Osteoblast (primary cell): ENCODE measurements around the gene KIF26B. TPM values are rescaled to one million over a fixed set of nuclear protein-coding genes. Genes with fewer than 3 reads are reported as not detected.
A peak's percentile ranks its signal among the peaks of the same experiment; 100 is the strongest.

Experiments
- DNase-seq: peaks from one replicate; pipeline ENCODE4 v3.0.0; 2011; ENCODE audit warnings: low spot score, mixed read lengths; ENCODE audit not compliant: insufficient read length; ENCODE audit errors: missing footprints
- H2AFZ ChIP-seq: 2 replicates; pipeline ENCODE4 v1.6.0; 2011; ENCODE audit warnings: mild to moderate bottlenecking, low read length
- H3K27ac ChIP-seq: 2 replicates; pipeline ENCODE4 v1.5.1; 2011; ENCODE audit warnings: mild to moderate bottlenecking, low read depth, low read length, moderate library complexity
- H3K27me3 ChIP-seq: 2 replicates; pipeline ENCODE4 v1.6.0; 2012; ENCODE audit warnings: mild to moderate bottlenecking, control low read depth, inconsistent platforms, low read length, moderate library complexity; ENCODE audit not compliant: insufficient read depth
- H3K36me3 ChIP-seq: 2 replicates; pipeline ENCODE4 v1.5.1; 2011; ENCODE audit warnings: mild to moderate bottlenecking, low read length, control low read depth, moderate library complexity; ENCODE audit not compliant: insufficient read depth
- H3K4me1 ChIP-seq: 2 replicates; pipeline ENCODE4 v1.5.1; 2011; ENCODE audit warnings: mild to moderate bottlenecking, low read length, control low read depth, moderate library complexity; ENCODE audit not compliant: insufficient read depth
- H3K4me2 ChIP-seq: 2 replicates; pipeline ENCODE4 v1.6.0; 2011; ENCODE audit warnings: mild to moderate bottlenecking, low read length; ENCODE audit not compliant: insufficient read depth
- H3K4me3 ChIP-seq: fragments of 200-600 bp; sonication (generic); 3 replicates; pipeline ENCODE4 v1.5.1; 2012; ENCODE audit warnings: mild to moderate bottlenecking, low read length, inconsistent platforms; ENCODE audit not compliant: insufficient read depth
- H3K79me2 ChIP-seq: 2 replicates; pipeline ENCODE4 v1.6.0; 2012; ENCODE audit warnings: mild to moderate bottlenecking, low read length, control low read depth, inconsistent platforms; ENCODE audit not compliant: insufficient read depth
- H3K9me3 ChIP-seq: 2 replicates; pipeline ENCODE4 v1.5.1; 2011; ENCODE audit warnings: low read depth, low read length, control low read depth
- H4K20me1 ChIP-seq: 2 replicates; pipeline ENCODE4 v1.6.0; 2012; ENCODE audit warnings: mild to moderate bottlenecking, low read length, control low read depth; ENCODE audit not compliant: insufficient read depth
- total RNA-seq: library from RNA; depleted of rRNA; stranded (reverse); fragments of >200 nt; gene quantifications from 2 replicates; pipeline ENCODE4 v1.2.3, GENCODE V29; 2012
- TF ChIP-seq, protein P1 (sequence below): IDR thresholded peaks from 2 replicates; pipeline ENCODE4 v1.5.1; 2011; ENCODE audit warnings: mild to moderate bottlenecking, low read depth, low read length, moderate library complexity; ENCODE audit errors: extremely low read depth

The KIF26B gene
- total RNA-seq, 1 donor, result 22.1 TPM

DNA sequence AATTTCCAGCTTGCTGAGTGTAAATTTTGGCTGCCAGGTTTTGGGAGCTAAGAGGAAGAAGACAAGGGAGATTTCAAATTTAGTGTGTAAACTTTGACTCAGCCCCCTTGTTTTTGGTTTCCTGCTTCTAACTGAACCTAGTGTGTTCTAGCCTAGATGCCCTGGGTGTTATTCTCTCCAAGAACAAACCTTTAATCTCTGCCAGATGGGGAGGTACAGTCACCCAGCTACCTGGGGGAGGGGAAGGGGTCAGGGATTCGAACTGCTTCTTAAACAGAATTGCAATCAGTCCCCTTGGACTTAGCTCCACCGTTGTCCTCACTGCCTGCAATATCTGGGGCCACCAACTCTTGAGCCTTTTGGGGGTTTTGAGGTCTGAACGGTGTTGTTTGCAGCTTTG, 238.9 kb downstream of the KIF26B start:
- no peak overlapping the region for H2AFZ ChIP-seq
- H3K9me3 ChIP-seq, result no peaks in the 10 kb centered on the region
- H4K20me1 ChIP-seq, result no peaks in the 10 kb centered on the region

DNA sequence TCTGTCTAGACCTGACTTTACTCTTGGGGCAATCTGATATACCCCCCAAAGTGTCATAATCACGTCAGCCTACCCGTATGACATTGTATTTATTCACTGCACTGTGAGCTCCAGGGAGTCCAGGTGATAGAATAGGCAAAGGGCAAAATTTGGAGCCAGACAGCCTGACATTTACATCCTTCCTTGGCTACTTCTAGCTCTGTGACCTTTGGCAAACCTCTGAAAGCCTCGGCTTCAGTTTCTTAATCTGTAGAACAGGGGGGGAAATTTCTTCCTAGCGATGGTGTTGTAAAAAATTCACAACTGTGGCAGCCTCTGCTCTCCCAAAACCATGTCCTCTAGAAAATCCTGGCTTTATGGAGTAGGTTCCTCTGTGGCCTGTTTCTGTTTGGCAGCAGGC, 240.9 kb downstream of the KIF26B start:
- DNase-seq, result no peak
- Histone ChIP-seq H3K27me3 (no peaks in the 10 kb centered on the region), H3K27ac (no peak overlapping the region), H3K36me3 (no peaks in the 10 kb centered on the region), H2AFZ (no peak overlapping the region), H3K9me3 (no peaks in the 10 kb centered on the region), H3K4me2 (no peak overlapping the region), H3K4me3 (no peak overlapping the region), H3K4me1 (no peaks in the 10 kb centered on the region), H4K20me1 (no peaks in the 10 kb centered on the region), H3K79me2 (no peaks in the 10 kb centered on the region)
- TF ChIP-seq, protein P1, sequence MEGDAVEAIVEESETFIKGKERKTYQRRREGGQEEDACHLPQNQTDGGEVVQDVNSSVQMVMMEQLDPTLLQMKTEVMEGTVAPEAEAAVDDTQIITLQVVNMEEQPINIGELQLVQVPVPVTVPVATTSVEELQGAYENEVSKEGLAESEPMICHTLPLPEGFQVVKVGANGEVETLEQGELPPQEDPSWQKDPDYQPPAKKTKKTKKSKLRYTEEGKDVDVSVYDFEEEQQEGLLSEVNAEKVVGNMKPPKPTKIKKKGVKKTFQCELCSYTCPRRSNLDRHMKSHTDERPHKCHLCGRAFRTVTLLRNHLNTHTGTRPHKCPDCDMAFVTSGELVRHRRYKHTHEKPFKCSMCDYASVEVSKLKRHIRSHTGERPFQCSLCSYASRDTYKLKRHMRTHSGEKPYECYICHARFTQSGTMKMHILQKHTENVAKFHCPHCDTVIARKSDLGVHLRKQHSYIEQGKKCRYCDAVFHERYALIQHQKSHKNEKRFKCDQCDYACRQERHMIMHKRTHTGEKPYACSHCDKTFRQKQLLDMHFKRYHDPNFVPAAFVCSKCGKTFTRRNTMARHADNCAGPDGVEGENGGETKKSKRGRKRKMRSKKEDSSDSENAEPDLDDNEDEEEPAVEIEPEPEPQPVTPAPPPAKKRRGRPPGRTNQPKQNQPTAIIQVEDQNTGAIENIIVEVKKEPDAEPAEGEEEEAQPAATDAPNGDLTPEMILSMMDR, result no peak

More for the DNA sequence above, 238.9 kb downstream of the KIF26B start:
- no peak for DNase-seq
- H3K36me3 ChIP-seq, result no peaks in the 10 kb centered on the region
- H3K4me1 ChIP-seq, result no peaks in the 10 kb centered on the region
- H3K79me2 ChIP-seq, result no peaks in the 10 kb centered on the region
- no peak overlapping the region for H3K27ac ChIP-seq
- H3K4me2 ChIP-seq, result no peak overlapping the region
- H3K4me3 ChIP-seq, result no peak overlapping the region
- TF ChIP-seq, protein P1, result no peak
- no peaks in the 10 kb centered on the region for H3K27me3 ChIP-seq

- Histone ChIP-seq H3K4me1 (no peaks in the 10 kb centered on the region), H4K20me1 (no peaks in the 10 kb centered on the region), H3K4me2 (no peak overlapping the region), H3K36me3 (no peaks in the 10 kb centered on the region), H3K79me2 (no peaks in the 10 kb centered on the region), H3K4me3 (no peak overlapping the region), H3K9me3 (no peaks in the 10 kb centered on the region), H3K27me3 (no peaks in the 10 kb centered on the region), H2AFZ (no peak overlapping the region), H3K27ac (no peak overlapping the region)
- peak; percentile 62 for DNase-seq
- TF ChIP-seq, protein P1, result no peak
These were observed 241.8 kb downstream of the KIF26B start for GRCh38 chr1:245396615-245397014.

DNA sequence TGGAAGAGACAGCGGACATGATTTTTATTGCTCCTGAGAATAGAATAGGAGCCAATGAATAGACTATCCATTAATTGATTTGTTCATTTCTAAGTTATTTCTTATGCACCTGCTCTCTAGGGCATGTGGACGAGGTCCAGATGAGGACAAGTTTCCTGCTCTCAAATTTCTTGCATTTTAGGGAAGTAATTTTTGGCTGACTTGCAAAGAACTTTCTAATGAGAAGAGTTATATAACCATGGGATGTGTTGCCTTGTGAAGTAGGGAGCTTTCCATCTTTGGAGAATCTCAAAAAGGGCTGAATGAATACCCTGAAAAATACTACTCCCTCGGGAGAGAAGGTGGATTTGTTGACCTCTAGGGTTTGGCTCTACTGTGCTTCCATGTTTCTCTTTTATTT, 243.0 kb downstream of the KIF26B start:
- Histone ChIP-seq H3K4me2 (no peak overlapping the region), H3K4me3 (no peak overlapping the region), H3K79me2 (no peaks in the 10 kb centered on the region), H2AFZ (no peak overlapping the region), H3K27me3 (no peaks in the 10 kb centered on the region), H3K36me3 (no peaks in the 10 kb centered on the region), H3K27ac (no peak overlapping the region), H4K20me1 (no peaks in the 10 kb centered on the region), H3K9me3 (no peaks in the 10 kb centered on the region), H3K4me1 (no peaks in the 10 kb centered on the region)
- no peak for DNase-seq
- TF ChIP-seq, protein P1, result no peak
